Parathyroid adenoma (tissue), 2 donors: ENCODE results near the gene NCLN.
A peak's percentile ranks its signal among the peaks of the same experiment; 100 is the strongest.

Experiments
- H2AFZ ChIP-seq: fragments of 300-600 bp; sonication (generic); one replicate; pipeline ENCODE4 v1.7.0; 2017; ENCODE audit warnings: antibody characterized with exemption, mild to moderate bottlenecking
- H3K27ac ChIP-seq: fragments of 300-600 bp; sonication (generic); one replicate; pipeline ENCODE4 v1.7.0; 2017
- H3K27me3 ChIP-seq: fragments of 300-600 bp; sonication (generic); one replicate; pipeline ENCODE4 v1.7.0; 2017; ENCODE audit warnings: low read length; ENCODE audit not compliant: control insufficient read depth, insufficient read depth
- H3K36me3 ChIP-seq: fragments of 300-600 bp; sonication (generic); one replicate; pipeline ENCODE4 v1.7.0; 2017; ENCODE audit warnings: low read length; ENCODE audit not compliant: control insufficient read depth, insufficient read depth
- H3K4me1 ChIP-seq: fragments of 300-600 bp; sonication (generic); one replicate; pipeline ENCODE4 v1.7.0; 2017; ENCODE audit warnings: control low read depth
- H3K4me2 ChIP-seq: fragments of 300-600 bp; sonication (generic); one replicate; pipeline ENCODE4 v1.7.0; 2017; ENCODE audit warnings: low read length
- H3K4me3 ChIP-seq: fragments of 300-600 bp; sonication (generic); one replicate; pipeline ENCODE4 v1.7.0; 2017; ENCODE audit warnings: low read depth, low read length
- H3K79me2 ChIP-seq: fragments of 300-600 bp; sonication (generic); one replicate; pipeline ENCODE4 v1.7.0; 2017; ENCODE audit warnings: control low read depth
- H3K9ac ChIP-seq: fragments of 300-600 bp; sonication (generic); one replicate; pipeline ENCODE4 v1.7.0; 2017; ENCODE audit warnings: mild to moderate bottlenecking
- H3K9me3 ChIP-seq: fragments of 300-600 bp; sonication (generic); one replicate; pipeline ENCODE4 v1.7.0; 2017; ENCODE audit warnings: low read length; ENCODE audit not compliant: control insufficient read depth
- TF ChIP-seq, protein P1 (sequence below): fragments of 300-600 bp; sonication (generic); IDR thresholded peaks from one replicate; pipeline ENCODE4 v1.7.0; 2017; ENCODE audit warnings: antibody characterized with exemption, mild to moderate bottlenecking
- donor health status: primary hyperparathyroidism.

NCLN gene

DNA sequence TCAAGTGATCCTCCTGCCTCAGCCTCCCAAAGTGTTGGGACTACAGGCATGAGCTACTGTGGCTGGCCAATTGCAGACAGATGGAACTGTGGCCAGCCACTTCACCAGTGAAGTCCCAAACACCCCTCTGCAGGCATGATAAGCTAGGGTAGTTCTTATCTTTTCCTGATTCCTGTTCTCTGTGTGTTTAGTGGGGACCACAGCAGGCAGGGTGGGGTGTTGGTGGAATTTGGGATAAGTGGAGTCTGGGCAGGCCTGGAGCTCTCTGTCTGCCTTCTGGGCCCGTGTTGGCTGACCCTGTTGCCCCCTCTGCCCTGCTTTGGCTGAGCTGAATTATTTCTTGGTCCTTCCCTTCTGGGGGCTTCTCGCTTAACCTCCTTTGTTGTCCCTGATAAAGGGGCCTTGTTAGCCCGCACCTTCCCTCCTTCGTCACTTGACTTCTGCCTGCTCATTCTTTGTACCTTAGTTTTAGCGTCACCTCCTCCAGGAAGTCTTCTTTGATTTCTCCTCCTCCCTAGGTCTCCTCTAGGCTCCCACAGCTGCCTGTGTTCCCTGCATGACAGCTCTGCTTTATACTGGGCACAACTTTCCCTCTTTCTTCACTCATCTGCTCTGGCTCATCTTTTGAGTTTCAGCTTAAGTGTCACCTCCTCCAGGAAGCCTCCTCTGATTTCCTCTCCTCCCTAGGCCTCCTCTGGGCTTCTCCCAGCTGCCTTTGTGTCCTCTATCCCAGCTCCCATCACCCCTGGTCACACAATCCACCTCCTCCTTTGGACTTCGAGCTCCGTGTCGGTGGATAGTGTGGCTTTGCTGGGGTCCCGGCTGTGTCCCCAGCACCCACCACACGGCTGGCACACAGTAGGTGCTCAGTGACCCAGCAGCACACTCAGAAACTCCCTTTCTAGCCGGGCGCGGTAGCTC is 1.7 kb upstream of the NCLN start:
- no peak overlapping the region for H3K27ac ChIP-seq
- H3K4me3 ChIP-seq, result no peak overlapping the region
- H2AFZ ChIP-seq, result no peak overlapping the region
- H3K27me3 ChIP-seq, result no peaks in the 10 kb centered on the region
- no peaks in the 10 kb centered on the region for H3K9me3 ChIP-seq
- TF ChIP-seq, protein P1, sequence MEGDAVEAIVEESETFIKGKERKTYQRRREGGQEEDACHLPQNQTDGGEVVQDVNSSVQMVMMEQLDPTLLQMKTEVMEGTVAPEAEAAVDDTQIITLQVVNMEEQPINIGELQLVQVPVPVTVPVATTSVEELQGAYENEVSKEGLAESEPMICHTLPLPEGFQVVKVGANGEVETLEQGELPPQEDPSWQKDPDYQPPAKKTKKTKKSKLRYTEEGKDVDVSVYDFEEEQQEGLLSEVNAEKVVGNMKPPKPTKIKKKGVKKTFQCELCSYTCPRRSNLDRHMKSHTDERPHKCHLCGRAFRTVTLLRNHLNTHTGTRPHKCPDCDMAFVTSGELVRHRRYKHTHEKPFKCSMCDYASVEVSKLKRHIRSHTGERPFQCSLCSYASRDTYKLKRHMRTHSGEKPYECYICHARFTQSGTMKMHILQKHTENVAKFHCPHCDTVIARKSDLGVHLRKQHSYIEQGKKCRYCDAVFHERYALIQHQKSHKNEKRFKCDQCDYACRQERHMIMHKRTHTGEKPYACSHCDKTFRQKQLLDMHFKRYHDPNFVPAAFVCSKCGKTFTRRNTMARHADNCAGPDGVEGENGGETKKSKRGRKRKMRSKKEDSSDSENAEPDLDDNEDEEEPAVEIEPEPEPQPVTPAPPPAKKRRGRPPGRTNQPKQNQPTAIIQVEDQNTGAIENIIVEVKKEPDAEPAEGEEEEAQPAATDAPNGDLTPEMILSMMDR, result no peak
- H3K4me2 ChIP-seq, result no peak overlapping the region
- peaks cover 7% of the 10 kb centered on the region for H3K4me1 ChIP-seq
- H3K9ac ChIP-seq, result no peak overlapping the region
- H3K79me2 ChIP-seq, result peaks cover 31% of the 10 kb centered on the region
- no peaks in the 10 kb centered on the region for H3K36me3 ChIP-seq

DNA sequence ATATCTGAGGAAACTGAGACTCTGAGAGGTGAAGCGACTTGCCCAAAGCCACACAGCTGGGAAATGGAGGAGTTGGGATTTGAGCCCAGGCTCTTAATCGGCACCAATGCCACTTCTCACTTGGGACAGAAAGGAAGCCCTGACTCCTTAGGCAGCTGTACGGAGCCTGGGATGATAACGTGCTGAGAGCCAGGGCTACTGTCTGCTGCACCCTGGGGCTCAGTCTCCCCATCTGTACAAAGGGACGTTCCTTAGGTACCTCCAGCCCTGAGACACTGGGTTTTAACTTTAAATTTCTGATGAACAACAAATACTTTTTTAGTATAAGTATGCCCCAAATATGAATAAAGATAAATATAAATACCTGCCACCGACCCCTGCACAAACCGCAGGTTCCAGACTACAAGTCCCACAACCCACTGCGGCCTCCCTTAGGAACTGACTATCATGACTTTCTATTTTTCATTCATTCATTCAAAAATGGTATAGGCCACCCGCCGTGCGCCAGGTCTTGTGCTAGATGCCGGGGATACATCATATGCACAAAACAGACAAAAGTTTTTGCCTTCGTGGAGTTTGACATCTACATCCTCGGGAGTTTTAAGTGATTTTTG is 776 bp upstream of the NCLN start:
- peaks cover 7% of the 10 kb centered on the region for H3K4me1 ChIP-seq
- no peak overlapping the region for H3K9ac ChIP-seq
- TF ChIP-seq, protein P1, result no peak
- H3K9me3 ChIP-seq, result no peaks in the 10 kb centered on the region
- peak overlapping the region; percentile 91 for H3K27ac ChIP-seq
- no peaks in the 10 kb centered on the region for H3K36me3 ChIP-seq
- peak overlapping the region; percentile 83 for H3K4me2 ChIP-seq
- H2AFZ ChIP-seq, result peak overlapping the region; percentile 84
- peak overlapping the region; percentile 93 for H3K4me3 ChIP-seq
- peaks cover 40% of the 10 kb centered on the region for H3K79me2 ChIP-seq
- no peaks in the 10 kb centered on the region for H3K27me3 ChIP-seq

DNA sequence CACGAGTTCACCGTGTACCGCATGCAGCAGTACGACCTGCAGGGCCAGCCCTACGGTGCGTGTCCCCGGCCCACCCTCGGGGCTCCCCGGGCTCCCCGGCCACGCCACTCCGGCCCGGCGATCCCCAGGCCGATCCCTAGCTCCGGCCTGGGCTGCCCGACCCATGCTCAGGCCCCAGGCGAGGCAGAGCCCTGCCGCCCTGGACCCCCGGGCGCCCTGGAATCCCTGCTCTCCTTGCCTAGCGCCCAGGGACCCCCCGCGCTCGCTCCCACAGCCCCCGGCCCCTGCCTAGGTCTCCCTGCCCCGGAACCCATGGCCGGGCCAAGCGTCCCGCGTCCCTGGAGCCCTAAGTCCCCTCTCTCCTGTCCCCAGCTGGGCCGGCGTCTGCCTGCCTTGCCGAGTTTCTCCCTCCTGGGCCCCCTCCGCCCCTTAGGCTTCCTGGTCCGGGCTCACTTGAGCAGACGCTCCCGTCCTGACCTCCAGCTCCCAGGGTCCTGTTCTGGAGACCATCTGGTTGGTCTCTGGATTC is 494 bp downstream of the NCLN start:
- Histone ChIP-seq H3K9me3 (no peaks in the 10 kb centered on the region), H3K4me1 (peaks cover 7% of the 10 kb centered on the region), H3K79me2 (peaks cover 43% of the 10 kb centered on the region), H3K27ac (no peak overlapping the region), H3K36me3 (no peaks in the 10 kb centered on the region), H3K9ac (peak overlapping the region; percentile 74), H3K27me3 (no peaks in the 10 kb centered on the region), H3K4me2 (peak overlapping the region; percentile 73), H3K4me3 (peak overlapping the region; percentile 88), H2AFZ (peak overlapping the region; percentile 75)
- TF ChIP-seq, protein P1, result no peak

DNA sequence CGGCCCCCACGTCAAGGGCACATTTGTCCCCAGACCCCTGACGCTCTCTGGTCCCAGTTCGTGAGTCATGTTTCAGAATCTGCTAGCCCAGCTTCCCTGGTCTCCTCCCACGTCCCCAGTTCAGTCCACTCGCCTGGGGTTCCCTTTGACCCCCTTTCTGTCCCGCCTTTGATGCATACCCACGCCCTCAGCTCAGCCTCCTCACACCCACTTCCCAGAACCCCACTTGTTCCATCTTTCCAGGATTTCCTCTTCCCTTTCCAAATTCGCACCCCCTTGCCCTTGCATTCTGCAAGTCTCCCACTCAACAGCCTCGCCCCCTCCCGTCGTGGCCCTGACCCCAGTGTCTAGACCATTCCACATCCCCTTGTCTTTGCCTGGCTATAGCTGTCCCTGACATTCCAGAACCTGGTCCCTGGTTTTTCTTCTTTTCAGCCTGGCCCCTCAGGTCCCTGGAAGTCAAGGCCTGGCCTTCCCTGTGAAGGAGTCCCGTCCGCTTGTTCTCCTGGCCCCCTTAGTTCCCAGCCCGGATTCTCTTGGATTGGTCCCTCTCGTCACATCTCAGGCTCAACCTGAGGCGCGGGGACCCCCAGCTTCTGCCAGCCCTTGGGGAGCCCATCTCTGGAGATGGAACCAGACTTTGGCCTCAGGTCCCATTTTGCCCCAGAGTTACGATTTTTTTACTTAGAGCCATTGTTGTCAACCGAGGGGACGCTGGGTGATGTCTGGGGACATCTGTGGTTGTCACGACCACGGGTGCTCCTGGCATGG is 1.3 kb downstream of the NCLN start:
- TF ChIP-seq, protein P1, result no peak
- Histone ChIP-seq H3K4me2 (peak overlapping the region; percentile 73), H3K9me3 (no peaks in the 10 kb centered on the region), H3K79me2 (peaks cover 46% of the 10 kb centered on the region), H3K27me3 (no peaks in the 10 kb centered on the region), H3K36me3 (no peaks in the 10 kb centered on the region), H3K9ac (no peak overlapping the region), H3K4me1 (peaks cover 7% of the 10 kb centered on the region), H3K27ac (no peak overlapping the region), H2AFZ (no peak overlapping the region), H3K4me3 (peak overlapping the region; percentile 88)
